Fibroblast of skin of back (primary cell): ENCODE measurements around the gene NPM1.

Source experiments
- DNase-seq: peaks from one replicate; pipeline ENCODE4 v3.0.0-alpha.2; 2013

NPM1 gene

GRCh38 chr5:171428809-171429542 is 41.3 kb downstream of the NPM1 start:
- DNase-seq: no peak

- no peak for DNase-seq
Measured at GRCh38 chr5:171429543-171429910, 41.9 kb downstream of the NPM1 start.

- DNase-seq: no peak
Measured at GRCh38 chr5:171431251-171431777, 43.7 kb downstream of the NPM1 start.

- no peak for DNase-seq
Measured at GRCh38 chr5:171432076-171432475, 44.4 kb downstream of the NPM1 start.

- no peak for DNase-seq
Measured at GRCh38 chr5:171432583-171433351, 45.1 kb downstream of the NPM1 start.

DNA sequence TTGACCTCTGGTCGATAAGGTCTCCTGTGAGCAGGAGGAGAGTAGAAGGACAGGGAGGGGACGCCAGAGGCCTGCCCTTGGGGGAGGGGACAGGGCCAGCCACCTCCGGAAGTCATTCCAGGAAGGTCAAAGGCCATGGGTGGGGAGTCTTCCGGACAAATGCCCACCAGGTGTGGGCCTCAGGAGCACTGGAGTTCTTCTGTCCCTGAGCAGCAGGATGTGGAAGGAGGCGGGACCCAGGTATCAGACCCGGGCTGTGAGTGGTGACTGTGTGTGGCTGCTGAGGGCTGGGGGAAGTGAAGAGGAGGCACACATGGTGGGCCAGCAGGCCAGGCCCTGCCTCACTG is 45.7 kb downstream of the NPM1 start:
- DNase-seq: no peak

GRCh38 chr5:171433982-171434676 is 46.5 kb downstream of the NPM1 start:
- DNase-seq: no peak

GRCh38 chr5:171434874-171435273 is 47.2 kb downstream of the NPM1 start:
- DNase-seq: no peak

- DNase-seq: no peak
Measured at GRCh38 chr5:171435908-171436307, 48.3 kb downstream of the NPM1 start.

DNA sequence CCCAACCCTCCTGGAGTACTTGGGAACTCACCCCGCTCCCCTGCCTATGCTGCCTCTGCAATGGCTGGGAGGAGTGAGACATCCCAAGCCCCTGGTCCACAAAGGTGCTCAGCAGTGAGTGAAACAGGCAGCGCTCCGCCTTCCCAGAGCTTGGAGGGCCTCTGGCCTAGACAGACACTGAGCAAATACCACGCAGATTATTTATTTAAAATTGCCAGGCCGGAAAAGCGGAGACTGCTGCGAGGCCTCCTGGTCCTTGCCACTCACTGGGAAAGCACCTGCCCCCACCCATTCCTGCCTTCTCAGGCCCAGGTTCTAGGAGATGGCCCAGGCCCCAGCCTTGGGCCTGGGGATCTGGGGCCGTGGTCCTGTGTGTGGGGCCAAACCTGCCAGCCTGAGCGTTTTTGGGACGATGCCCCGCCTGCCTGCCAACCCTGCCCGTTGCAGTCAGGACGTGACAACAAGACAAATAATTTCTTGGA is 49.2 kb downstream of the NPM1 start:
- DNase-seq: no peak

- DNase-seq: no peak
Measured at GRCh38 chr5:171437286-171437821, 49.7 kb downstream of the NPM1 start.

GRCh38 chr5:171438738-171439137 is 51.1 kb downstream of the NPM1 start:
- DNase-seq: no peak

DNA sequence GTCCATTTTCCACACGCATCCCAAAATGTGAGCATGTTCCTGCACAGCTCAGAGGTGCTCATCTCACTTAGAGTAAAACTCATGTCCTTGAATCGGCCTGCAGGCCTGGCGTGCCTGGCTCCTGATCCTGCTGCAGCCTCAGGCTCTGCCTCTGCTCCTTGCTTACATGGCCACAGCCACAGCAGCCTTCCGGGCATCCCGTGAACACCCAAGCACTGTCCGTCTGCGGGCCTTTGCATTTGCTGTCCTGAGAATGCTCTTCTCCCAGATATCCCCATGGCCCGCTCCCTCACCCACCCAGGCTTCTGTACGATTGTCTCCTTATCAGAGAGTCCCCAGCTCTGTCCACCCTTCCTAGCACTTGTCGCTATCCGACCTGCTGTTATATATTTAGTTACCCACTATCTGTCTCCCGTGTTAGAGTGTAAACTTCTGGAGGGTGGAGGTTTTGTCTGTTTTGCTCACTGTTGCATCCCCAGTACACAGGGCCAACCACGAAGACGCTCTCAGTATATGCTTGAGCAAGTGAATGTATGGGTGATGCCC is 53.7 kb downstream of the NPM1 start:
- DNase-seq: no peak

GRCh38 chr5:171442287-171443042 is 54.8 kb downstream of the NPM1 start:
- DNase-seq: peak; percentile 28

- peak; percentile 40 for DNase-seq
Measured at GRCh38 chr5:171444582-171444981, 56.9 kb downstream of the NPM1 start.

- DNase-seq: peak; percentile 46
Measured at GRCh38 chr5:171445644-171446516, 58.2 kb downstream of the NPM1 start.

DNA sequence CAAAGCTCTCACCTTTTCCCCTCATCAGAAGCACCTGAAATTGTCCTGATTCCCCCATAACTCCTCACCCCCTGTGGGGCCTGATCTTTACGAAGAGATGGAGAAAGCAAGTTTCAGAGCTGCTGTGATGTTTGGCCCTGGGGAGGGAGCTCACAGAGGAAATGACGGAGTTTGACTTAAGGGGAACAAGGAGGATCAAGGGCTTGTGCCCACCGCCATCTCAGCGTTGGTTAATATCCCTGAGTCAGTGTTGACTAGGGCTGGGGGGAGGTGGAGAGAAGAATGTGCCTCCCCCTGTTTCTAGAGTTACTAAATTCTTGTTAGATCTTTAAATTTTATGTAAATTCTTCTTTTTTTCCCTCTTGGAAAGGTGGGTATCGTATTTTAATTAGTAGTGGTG is 59.6 kb downstream of the NPM1 start:
- peak; percentile 26 for DNase-seq

GRCh38 chr5:171449426-171449825 is 61.8 kb downstream of the NPM1 start:
- DNase-seq: no peak

- peak; percentile 85 for DNase-seq
Measured at GRCh38 chr5:171450423-171451331, 63.0 kb downstream of the NPM1 start.

- no peak for DNase-seq
Measured at GRCh38 chr5:171451421-171451820, 63.8 kb downstream of the NPM1 start.
